ENCODE data around the gene PRPSAP2.

PRPSAP2 gene

GRCh38 chr17:18938692-18939023, 80.7 kb downstream of the PRPSAP2 start:
- ATAC-seq (ENCODE audit: low read depth) = no peak
- Histone ChIP-seq H3K27ac (ENCODE audit: poor library complexity, severe bottlenecking) (no peak overlapping the region), H3K4me3 (ENCODE audit: severe bottlenecking) (no peak overlapping the region)

GRCh38 chr17:18944646-18945045, 86.7 kb downstream of the PRPSAP2 start:
- Histone ChIP-seq H3K27ac (ENCODE audit: poor library complexity, severe bottlenecking) (no peak overlapping the region), H3K27me3 (ENCODE audit: insufficient read depth, poor library complexity, severe bottlenecking) (no peaks in the 10 kb centered on the region), H3K4me1 (ENCODE audit: insufficient read depth, poor library complexity, severe bottlenecking) (no peaks in the 10 kb centered on the region), H3K9me3 (ENCODE audit: severe bottlenecking) (no peaks in the 10 kb centered on the region), H3K36me3 (ENCODE audit: low read depth) (no peaks in the 10 kb centered on the region), H3K4me3 (ENCODE audit: severe bottlenecking) (no peak overlapping the region)
- no peak for DNase-seq (ENCODE audit: low spot score)
- TF ChIP-seq, protein P1, sequence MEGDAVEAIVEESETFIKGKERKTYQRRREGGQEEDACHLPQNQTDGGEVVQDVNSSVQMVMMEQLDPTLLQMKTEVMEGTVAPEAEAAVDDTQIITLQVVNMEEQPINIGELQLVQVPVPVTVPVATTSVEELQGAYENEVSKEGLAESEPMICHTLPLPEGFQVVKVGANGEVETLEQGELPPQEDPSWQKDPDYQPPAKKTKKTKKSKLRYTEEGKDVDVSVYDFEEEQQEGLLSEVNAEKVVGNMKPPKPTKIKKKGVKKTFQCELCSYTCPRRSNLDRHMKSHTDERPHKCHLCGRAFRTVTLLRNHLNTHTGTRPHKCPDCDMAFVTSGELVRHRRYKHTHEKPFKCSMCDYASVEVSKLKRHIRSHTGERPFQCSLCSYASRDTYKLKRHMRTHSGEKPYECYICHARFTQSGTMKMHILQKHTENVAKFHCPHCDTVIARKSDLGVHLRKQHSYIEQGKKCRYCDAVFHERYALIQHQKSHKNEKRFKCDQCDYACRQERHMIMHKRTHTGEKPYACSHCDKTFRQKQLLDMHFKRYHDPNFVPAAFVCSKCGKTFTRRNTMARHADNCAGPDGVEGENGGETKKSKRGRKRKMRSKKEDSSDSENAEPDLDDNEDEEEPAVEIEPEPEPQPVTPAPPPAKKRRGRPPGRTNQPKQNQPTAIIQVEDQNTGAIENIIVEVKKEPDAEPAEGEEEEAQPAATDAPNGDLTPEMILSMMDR (IDR thresholded peaks at IDR 0.05; ENCODE audit: poor library complexity, severe bottlenecking) = no peak
- no peak for ATAC-seq (ENCODE audit: low read depth)

More at GRCh38 chr17:18938692-18939023, 80.7 kb downstream of the PRPSAP2 start:
- Histone ChIP-seq H3K9me3 (ENCODE audit: severe bottlenecking) (no peaks in the 10 kb centered on the region), H3K27me3 (ENCODE audit: insufficient read depth, poor library complexity, severe bottlenecking) (no peaks in the 10 kb centered on the region), H3K36me3 (ENCODE audit: low read depth) (no peaks in the 10 kb centered on the region), H3K4me1 (ENCODE audit: insufficient read depth, poor library complexity, severe bottlenecking) (no peaks in the 10 kb centered on the region)
- TF ChIP-seq, protein P1 (IDR thresholded peaks at IDR 0.05; ENCODE audit: poor library complexity, severe bottlenecking) = no peak
- DNase-seq (ENCODE audit: low spot score) = no peak

DNA sequence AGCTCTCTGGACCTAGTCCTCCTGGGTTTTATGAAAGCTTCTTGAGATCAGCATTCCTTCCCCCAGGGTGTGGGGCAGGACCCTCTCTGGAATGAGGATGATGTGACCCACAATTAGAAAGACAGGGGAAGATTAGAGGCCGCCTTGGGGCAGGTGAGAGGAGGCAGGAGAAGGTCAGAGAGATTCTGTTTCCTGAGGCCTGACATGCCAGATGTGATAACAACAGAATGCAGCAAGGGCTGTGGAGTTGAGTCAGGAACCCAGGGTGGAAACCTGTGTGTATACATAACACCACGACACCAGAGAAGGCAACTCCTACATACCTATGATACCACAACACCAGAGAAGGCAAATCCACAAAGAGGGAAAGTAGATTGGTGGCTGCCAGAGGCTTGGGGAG, 88.6 kb downstream of the PRPSAP2 start:
- Histone ChIP-seq H3K4me1 (ENCODE audit: insufficient read depth, poor library complexity, severe bottlenecking) (no peaks in the 10 kb centered on the region), H3K27ac (ENCODE audit: poor library complexity, severe bottlenecking) (no peak overlapping the region), H3K36me3 (ENCODE audit: low read depth) (no peaks in the 10 kb centered on the region), H3K27me3 (ENCODE audit: insufficient read depth, poor library complexity, severe bottlenecking) (no peaks in the 10 kb centered on the region), H3K4me3 (ENCODE audit: severe bottlenecking) (no peak overlapping the region), H3K9me3 (ENCODE audit: severe bottlenecking) (no peaks in the 10 kb centered on the region)
- ATAC-seq (ENCODE audit: low read depth) = no peak
- DNase-seq (ENCODE audit: low spot score) = no peak
- TF ChIP-seq, protein P1 (IDR thresholded peaks at IDR 0.05; ENCODE audit: poor library complexity, severe bottlenecking) = no peak

DNA sequence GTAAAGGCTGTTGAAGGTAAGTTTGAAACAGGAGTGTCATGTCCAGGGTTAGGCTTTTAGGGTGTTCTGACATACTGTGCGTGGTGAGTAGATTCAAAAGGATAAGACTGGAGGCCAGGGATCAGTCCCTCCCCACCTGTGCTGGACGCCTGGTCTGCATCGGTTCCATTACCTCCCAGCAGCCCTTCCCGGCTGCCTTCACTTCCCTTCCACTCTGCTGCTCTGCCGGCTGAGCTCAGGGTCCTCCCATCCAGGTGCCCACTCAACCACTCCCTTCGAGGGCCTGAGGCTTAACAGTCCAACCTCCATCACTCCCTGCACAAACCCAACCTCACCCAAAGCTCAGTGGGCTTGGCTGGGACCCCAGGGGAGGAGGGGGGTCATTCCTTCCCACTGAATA, 89.9 kb downstream of the PRPSAP2 start:
- TF ChIP-seq, protein P1 (IDR thresholded peaks at IDR 0.05; ENCODE audit: poor library complexity, severe bottlenecking) = no peak
- no peaks in the 10 kb centered on the region for H3K9me3 ChIP-seq (ENCODE audit: severe bottlenecking)
- no peak overlapping the region for H3K4me3 ChIP-seq (ENCODE audit: severe bottlenecking)
- H3K36me3 ChIP-seq (ENCODE audit: low read depth) = no peaks in the 10 kb centered on the region
- no peak overlapping the region for H3K27ac ChIP-seq (ENCODE audit: poor library complexity, severe bottlenecking)
- DNase-seq (ENCODE audit: low spot score) (no peak), ATAC-seq (ENCODE audit: low read depth) (no peak)
- no peaks in the 10 kb centered on the region for H3K4me1 ChIP-seq (ENCODE audit: insufficient read depth, poor library complexity, severe bottlenecking)
- no peaks in the 10 kb centered on the region for H3K27me3 ChIP-seq (ENCODE audit: insufficient read depth, poor library complexity, severe bottlenecking)

- H3K4me3 ChIP-seq (ENCODE audit: severe bottlenecking) = no peak overlapping the region
- H3K4me1 ChIP-seq (ENCODE audit: insufficient read depth, poor library complexity, severe bottlenecking) = no peaks in the 10 kb centered on the region
- no peaks in the 10 kb centered on the region for H3K36me3 ChIP-seq (ENCODE audit: low read depth)
- no peaks in the 10 kb centered on the region for H3K9me3 ChIP-seq (ENCODE audit: severe bottlenecking)
- ATAC-seq (ENCODE audit: low read depth) = no peak
- no peak overlapping the region for H3K27ac ChIP-seq (ENCODE audit: poor library complexity, severe bottlenecking)
- DNase-seq (ENCODE audit: low spot score) = no peak
- TF ChIP-seq, protein P1 (IDR thresholded peaks at IDR 0.05; ENCODE audit: poor library complexity, severe bottlenecking) = no peak
- H3K27me3 ChIP-seq (ENCODE audit: insufficient read depth, poor library complexity, severe bottlenecking) = no peaks in the 10 kb centered on the region
Measured at GRCh38 chr17:18948476-18949006, 90.6 kb downstream of the PRPSAP2 start.
